GM21619 (cell line): ENCODE measurements around the gene METTL16.
"Not testable (repeated sequence)": the region's sequence is repeated elsewhere in the genome, so short reads cannot be mapped to it uniquely, and the experiment has no call there.

ENCODE experiments used
- ATAC-seq: cut with Tn5 transposase; IDR thresholded peaks from one replicate; pipeline ENCODE4 v1.9.1; 2021; ENCODE audit not compliant: unreplicated experiment

Gene METTL16

GRCh38 chr17:2452216-2452750 is 59.4 kb downstream of the METTL16 start:
- ATAC-seq, result no peak

DNA sequence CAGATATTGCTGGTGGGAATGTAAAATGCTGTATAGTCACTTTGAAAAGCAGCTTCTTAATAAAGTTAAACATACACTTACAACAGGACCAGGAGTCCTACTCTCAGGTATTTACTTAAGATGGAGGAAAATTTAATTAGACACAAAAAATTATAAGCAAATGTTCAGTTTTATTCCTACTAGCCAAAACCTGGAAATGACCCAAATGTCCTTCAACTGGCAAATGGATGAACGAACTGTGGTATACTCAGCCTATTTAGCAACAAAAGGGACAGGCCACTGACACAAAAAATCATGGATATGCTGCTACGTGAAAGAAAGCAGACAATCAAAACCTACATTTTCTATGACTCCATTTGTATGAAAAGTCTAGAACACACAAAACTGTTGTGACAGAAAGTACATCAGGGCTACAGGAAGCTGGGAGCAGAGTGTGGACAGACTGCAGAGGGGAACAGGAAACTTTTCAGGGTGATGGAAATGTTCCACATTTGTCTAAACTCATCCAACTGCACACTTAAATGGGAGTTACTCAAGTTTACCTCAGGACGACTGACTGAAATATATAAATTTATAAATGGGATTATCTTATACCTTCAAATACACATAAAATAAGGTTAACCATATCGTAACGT is 61.6 kb downstream of the METTL16 start:
- ATAC-seq, result no peak

DNA sequence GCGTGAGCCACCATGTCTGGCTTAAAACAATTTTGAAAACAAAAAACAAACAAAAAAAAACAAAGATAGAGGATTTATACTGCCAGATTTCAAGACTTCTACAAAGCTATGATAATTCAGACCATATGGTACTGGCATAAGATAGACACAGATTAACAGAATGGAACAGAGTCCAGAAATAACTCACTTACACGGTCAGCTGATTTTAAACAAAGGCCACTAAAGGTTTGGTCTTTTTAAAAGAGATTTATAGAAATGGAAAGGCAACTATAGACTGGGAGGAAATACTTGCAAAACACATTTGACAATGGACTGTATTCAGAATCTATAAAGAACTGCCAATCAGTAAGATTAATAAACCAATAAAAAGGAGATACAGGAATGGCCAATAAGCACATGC is 62.2 kb downstream of the METTL16 start:
- ATAC-seq, result no peak

GRCh38 chr17:2447479-2447878 is 64.2 kb downstream of the METTL16 start:
- ATAC-seq, result not testable (repeated sequence)

- no peak for ATAC-seq
These were observed 66.0 kb downstream of the METTL16 start for GRCh38 chr17:2445638-2446037.

DNA sequence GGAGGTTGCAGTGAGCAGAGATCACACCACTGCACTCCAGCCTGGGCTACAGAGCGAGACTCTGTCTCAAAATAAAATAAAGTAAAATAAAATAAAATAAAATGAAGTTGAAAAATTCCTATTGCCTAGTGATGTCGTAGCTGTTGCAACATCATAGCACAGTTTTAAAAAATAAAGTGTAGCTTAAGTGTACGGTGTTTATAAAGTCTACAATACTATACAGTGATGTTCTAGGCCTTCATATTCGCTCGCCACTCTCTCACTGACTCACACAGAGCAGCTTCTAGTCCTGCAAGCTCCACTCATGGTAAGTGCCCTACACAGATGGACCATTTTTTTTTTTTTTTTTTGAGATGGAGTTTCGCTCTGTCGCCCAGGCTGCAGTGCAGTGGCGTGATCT is 67.3 kb downstream of the METTL16 start:
- no peak for ATAC-seq

- no peak for ATAC-seq
These were observed 69.5 kb downstream of the METTL16 start for GRCh38 chr17:2442166-2442565.

DNA sequence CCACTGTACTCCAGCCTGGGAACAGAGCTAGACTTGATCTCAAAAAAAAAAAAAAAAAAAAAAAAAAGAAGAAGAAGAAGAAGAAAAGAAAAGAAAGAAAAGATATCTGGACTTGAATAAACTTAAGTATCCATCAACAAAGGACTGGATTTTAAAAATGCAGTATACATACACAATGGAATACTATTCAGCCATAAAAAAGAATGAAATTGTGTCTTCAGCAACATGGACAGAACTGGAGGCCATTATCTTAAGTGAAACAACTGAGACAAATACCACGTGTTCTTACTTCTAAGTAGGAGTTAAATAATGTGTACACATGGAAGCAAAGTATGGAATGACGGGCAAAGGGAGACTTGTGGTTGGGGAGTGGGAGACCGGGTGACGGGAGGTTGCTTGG is 70.8 kb downstream of the METTL16 start:
- no peak for ATAC-seq

GRCh38 chr17:2439997-2440396 is 71.7 kb downstream of the METTL16 start:
- not testable (repeated sequence) for ATAC-seq

- ATAC-seq, result no peak
These were observed 72.9 kb downstream of the METTL16 start for GRCh38 chr17:2438823-2439222.

- no peak for ATAC-seq
These were observed 75.3 kb downstream of the METTL16 start for GRCh38 chr17:2436316-2436905.

GRCh38 chr17:2435862-2436261 is 75.8 kb downstream of the METTL16 start:
- ATAC-seq, result no peak

- no peak for ATAC-seq
These were observed 76.4 kb downstream of the METTL16 start for GRCh38 chr17:2435181-2435741.

DNA sequence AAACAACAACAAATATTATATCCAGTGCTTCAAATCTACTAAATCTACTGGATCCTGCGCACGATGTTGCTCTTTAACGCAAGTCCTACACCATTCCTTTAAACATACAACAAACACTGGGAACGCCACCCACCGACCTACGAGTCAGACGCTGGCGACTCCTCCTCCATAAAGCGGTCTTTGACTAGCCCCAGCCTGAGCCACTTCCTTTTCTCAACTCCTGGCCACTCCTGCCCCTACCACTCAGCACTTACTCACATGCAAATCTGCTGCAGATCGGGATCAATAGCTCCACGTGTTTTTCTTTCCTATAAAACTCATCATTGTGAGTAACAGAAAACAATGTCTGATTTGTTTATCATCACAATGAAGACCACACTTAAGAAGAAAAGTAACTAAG is 78.0 kb downstream of the METTL16 start:
- no peak for ATAC-seq

- ATAC-seq, result no peak
These were observed 83.8 kb downstream of the METTL16 start for GRCh38 chr17:2427910-2428309.

GRCh38 chr17:2427215-2427614 is 84.5 kb downstream of the METTL16 start:
- no peak for ATAC-seq

DNA sequence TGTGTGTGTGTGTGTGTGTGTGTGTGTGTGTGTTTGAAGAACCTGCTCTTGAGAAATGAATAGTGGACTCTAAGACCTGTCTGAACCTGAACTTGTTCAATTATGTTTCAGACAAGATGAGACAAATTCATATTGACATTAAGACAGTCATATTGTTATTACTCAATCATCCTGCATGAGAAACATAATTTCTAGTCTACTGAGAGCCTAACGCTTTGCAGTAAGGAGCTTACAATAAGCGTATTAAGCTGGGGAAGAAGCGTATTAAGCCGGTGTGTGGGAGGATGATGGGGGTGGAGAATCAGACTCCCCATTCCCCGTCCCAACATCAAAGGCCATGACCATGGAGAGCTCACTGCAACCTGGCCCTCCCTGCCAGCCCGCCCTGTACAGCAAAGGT is 88.4 kb downstream of the METTL16 start:
- ATAC-seq, result no peak

GRCh38 chr17:2421315-2422147 is 90.2 kb downstream of the METTL16 start:
- ATAC-seq, result no peak

GRCh38 chr17:2420176-2420575 is 91.5 kb downstream of the METTL16 start:
- no peak for ATAC-seq

DNA sequence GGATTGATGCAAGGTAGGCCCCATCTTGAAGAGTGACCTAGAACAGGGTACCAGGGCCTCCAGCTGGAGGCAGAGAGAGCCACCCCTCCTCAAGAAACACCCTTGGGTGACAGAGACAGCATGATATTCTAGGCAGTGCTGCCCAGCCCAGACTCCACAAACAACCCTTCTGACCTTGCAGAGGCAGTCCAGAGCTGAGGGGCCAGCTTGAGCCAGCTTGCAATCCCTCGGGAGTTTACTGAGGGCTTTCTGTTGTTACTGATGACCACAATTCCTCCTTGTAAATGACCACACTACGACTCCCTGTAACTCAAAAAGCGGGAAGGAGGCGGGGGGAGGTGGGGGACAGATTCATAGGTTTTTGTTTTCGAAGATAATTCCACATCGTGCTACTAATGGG is 92.2 kb downstream of the METTL16 start:
- no peak for ATAC-seq

DNA sequence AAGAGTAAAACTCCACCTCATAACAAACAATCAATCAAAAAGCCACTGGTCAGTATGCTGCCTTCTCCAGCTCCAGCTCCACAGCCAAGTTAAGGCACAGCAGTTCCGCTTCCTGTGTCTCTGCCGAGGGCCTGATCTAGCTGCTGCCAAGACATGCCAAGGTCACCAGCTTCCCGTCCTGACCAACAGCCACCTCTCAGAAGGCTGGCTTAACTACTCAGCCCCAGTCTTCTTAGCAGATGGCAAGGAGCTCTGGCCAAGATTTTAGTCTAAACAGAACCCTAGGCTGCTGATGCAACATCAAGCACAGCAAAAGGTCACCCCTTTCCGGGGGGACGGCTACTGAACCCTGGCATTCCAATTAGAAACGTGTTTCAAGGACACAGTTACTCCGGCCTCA is 93.1 kb downstream of the METTL16 start:
- ATAC-seq, result no peak
